Fibroblast of lung (primary cell): ENCODE data around the gene NELFB. TPM values are rescaled to one million over a fixed set of nuclear protein-coding genes. Genes with fewer than 3 reads are reported as not detected.

ENCODE experiments used
- DNase-seq, 2 donors: peaks; one replicate each; pipeline versions ENCODE4 v3.0.0 to v3.0.0-alpha.2; 2010; ENCODE audit warnings: low read depth in 2 of 2
- H2AFZ ChIP-seq: 2 replicates; pipeline ENCODE4 v1.5.1; 2012; ENCODE audit warnings: low read length, control low read depth, inconsistent platforms
- H3K27ac ChIP-seq: 2 replicates; pipeline ENCODE4 v1.5.1; 2011; ENCODE audit warnings: low read length, control low read depth; ENCODE audit not compliant: insufficient read depth
- H3K27me3 ChIP-seq: 2 replicates; pipeline ENCODE4 v1.5.1; 2011; ENCODE audit warnings: mild to moderate bottlenecking, low read length; ENCODE audit not compliant: control insufficient read depth, insufficient read depth
- H3K36me3 ChIP-seq: 2 replicates; pipeline ENCODE4 v1.5.1; 2011; ENCODE audit warnings: low read length; ENCODE audit not compliant: control insufficient read depth, insufficient read depth
- H3K4me1 ChIP-seq: 2 replicates; pipeline ENCODE4 v1.5.1; 2011; ENCODE audit warnings: low read length; ENCODE audit not compliant: control insufficient read depth, insufficient read depth; ENCODE audit errors: extremely low read depth
- H3K4me2 ChIP-seq: 2 replicates; pipeline ENCODE4 v1.5.1; 2011; ENCODE audit warnings: low read length, control low read depth; ENCODE audit not compliant: insufficient read depth; ENCODE audit errors: extremely low read depth
- H3K4me3 ChIP-seq, 4 experiments: fragments of 200-600 bp in 1 of 4; sonication (generic) in 1 of 4; replicated peaks in 1 of 4; 2 replicates each; pipeline ENCODE4 v1.5.1; 2011 to 2016; ENCODE audit warnings: low read length in 4 of 4, low read depth in 3 of 4, mild to moderate bottlenecking in 3 of 4, control low read depth in 2 of 4, inconsistent platforms in 1 of 4, mixed read lengths in 1 of 4; ENCODE audit not compliant: insufficient read depth in 1 of 4; ENCODE audit errors: control extremely low read depth in 1 of 4
- H3K79me2 ChIP-seq: 2 replicates; pipeline ENCODE4 v1.5.1; 2012; ENCODE audit warnings: mild to moderate bottlenecking, low read length, inconsistent platforms; ENCODE audit not compliant: control insufficient read depth, insufficient read depth
- H3K9ac ChIP-seq: 2 replicates; pipeline ENCODE4 v1.5.1; 2011; ENCODE audit warnings: mild to moderate bottlenecking, low read length, control low read depth; ENCODE audit not compliant: insufficient read depth
- H3K9me3 ChIP-seq: 2 replicates; pipeline ENCODE4 v1.5.1; 2012; ENCODE audit warnings: low read depth, low read length; ENCODE audit not compliant: control insufficient read depth, insufficient read depth
- H4K20me1 ChIP-seq: 2 replicates; pipeline ENCODE4 v1.5.1; 2011; ENCODE audit warnings: low read length; ENCODE audit not compliant: control insufficient read depth, insufficient read depth; ENCODE audit errors: extremely low read depth
- CTCF ChIP-seq, 2 donors: IDR thresholded peaks in 1 of 2; conservative IDR thresholded peaks in 1 of 2; 1 replicate in 1 of 2; 2 replicates in 1 of 2; pipeline ENCODE4 v1.5.1; 2011 to 2012; ENCODE audit warnings: low read length in 2 of 2, control low read depth in 1 of 2, inconsistent platforms in 1 of 2, low read depth in 1 of 2, mild to moderate bottlenecking in 1 of 2
- EZH2 ChIP-seq: IDR thresholded peaks from 2 replicates; pipeline ENCODE4 v1.5.1; 2012; ENCODE audit warnings: low read length, control low read depth, mild to moderate bottlenecking; ENCODE audit errors: missing control alignments
- polyA plus RNA-seq, 2 donors: library from polyadenylated mRNA; depleted of rRNA in 1 of 2; stranded (reverse) in 1 of 2; unstranded in 1 of 2; fragments of >200 nt; gene quantifications; 2 replicates each; pipeline ENCODE4 v1.2.1, GENCODE V29; 2011 to 2012; ENCODE audit warnings: missing spikeins in 1 of 2
- total RNA-seq: library from RNA; depleted of rRNA; stranded (reverse); fragments of >200 nt; gene quantifications from 2 replicates; pipeline ENCODE4 v1.2.1, GENCODE V29; 2014

The NELFB gene
- total and polyA plus RNA-seq, 2 donors (not counting 1 experiment from before 2014, with no cell fraction given): 23.5 to 50.0 TPM

- H3K27me3 ChIP-seq: no peaks in the 10 kb centered on the region
- no peak overlapping the region for H2AFZ ChIP-seq
- H3K4me1 ChIP-seq: no peaks in the 10 kb centered on the region
- H3K9ac ChIP-seq: no peak overlapping the region
- TF ChIP-seq EZH2: no peak
- no peak for TF ChIP-seq CTCF (conservative IDR thresholded peaks at IDR 0.05 in 1 of 2, IDR thresholded peaks at IDR 0.05 in 1 of 2; ENCODE audit: low read depth in 1 of 2, low read length in 2 of 2)
- no peak overlapping the region for H3K4me2 ChIP-seq
- H3K9me3 ChIP-seq: no peaks in the 10 kb centered on the region
- no peak overlapping the region for H3K4me3 ChIP-seq
- no peaks in the 10 kb centered on the region for H4K20me1 ChIP-seq
- no peaks in the 10 kb centered on the region for H3K79me2 ChIP-seq
- no peak overlapping the region for H3K27ac ChIP-seq
- DNase-seq: no peak
- H3K36me3 ChIP-seq: no peaks in the 10 kb centered on the region
These were observed 59.7 kb downstream of the NELFB start for GRCh38 chr9:137314561-137315560.

GRCh38 chr9:137315581-137316011 is 60.5 kb downstream of the NELFB start:
- Histone ChIP-seq H3K4me1 (no peaks in the 10 kb centered on the region), H3K9me3 (no peaks in the 10 kb centered on the region), H3K79me2 (no peaks in the 10 kb centered on the region), H3K36me3 (no peaks in the 10 kb centered on the region), H2AFZ (no peak overlapping the region), H3K4me2 (no peak overlapping the region), H3K9ac (no peak overlapping the region), H3K27ac (no peak overlapping the region), H4K20me1 (no peaks in the 10 kb centered on the region), H3K27me3 (no peaks in the 10 kb centered on the region), H3K4me3 (no peak overlapping the region)
- no peak for DNase-seq
- TF ChIP-seq CTCF (conservative IDR thresholded peaks at IDR 0.05 in 1 of 2, IDR thresholded peaks at IDR 0.05 in 1 of 2; ENCODE audit: low read depth in 1 of 2, low read length in 2 of 2): no peak
- TF ChIP-seq EZH2: no peak

GRCh38 chr9:137316012-137316981 is 61.2 kb downstream of the NELFB start:
- Histone ChIP-seq H3K36me3 (no peaks in the 10 kb centered on the region), H3K27me3 (no peaks in the 10 kb centered on the region), H3K4me2 (no peak overlapping the region), H3K4me3 (no peak overlapping the region), H3K79me2 (no peaks in the 10 kb centered on the region), H3K4me1 (no peaks in the 10 kb centered on the region), H2AFZ (no peak overlapping the region), H4K20me1 (no peaks in the 10 kb centered on the region), H3K27ac (no peak overlapping the region), H3K9ac (peak overlapping the region; percentile 23), H3K9me3 (no peaks in the 10 kb centered on the region)
- no peak for DNase-seq
- TF ChIP-seq CTCF (conservative IDR thresholded peaks at IDR 0.05 in 1 of 2, IDR thresholded peaks at IDR 0.05 in 1 of 2; ENCODE audit: low read depth in 1 of 2, low read length in 2 of 2) (no peak), EZH2 (no peak)
